Activated gamma-delta T cell treated with anti-CD3 and anti-CD28 coated beads, Interleukin-2, amount 50 U/mL, for 16 hours (primary cell): ENCODE data around the gene PAFAH1B1.

Experiments
- DNase-seq: peaks from one replicate; pipeline ENCODE4 v3.0.0-alpha.2; 2020; ENCODE audit warnings: low read depth

Gene PAFAH1B1

DNA sequence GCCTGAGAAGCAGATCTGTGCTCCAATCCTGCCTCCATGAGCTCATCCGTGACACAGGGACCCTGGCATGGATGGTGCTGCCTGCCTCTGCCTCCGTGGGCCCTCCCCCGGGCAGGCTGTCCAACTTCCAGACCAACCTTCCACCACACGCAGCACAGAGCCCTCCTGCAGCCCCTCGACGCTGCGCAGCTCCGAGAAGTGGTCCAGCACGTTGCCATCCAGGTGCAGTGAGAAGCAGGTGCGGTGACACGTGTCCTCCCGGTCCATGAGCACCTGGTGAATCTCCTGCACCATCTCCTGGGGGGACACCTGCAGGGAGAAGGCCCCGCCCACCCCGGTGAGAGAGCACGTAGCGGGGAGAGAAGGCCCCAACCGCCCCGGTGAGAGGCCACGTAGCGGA lies 109.7 kb downstream of the PAFAH1B1 start:
- DNase-seq, result no peak

DNA sequence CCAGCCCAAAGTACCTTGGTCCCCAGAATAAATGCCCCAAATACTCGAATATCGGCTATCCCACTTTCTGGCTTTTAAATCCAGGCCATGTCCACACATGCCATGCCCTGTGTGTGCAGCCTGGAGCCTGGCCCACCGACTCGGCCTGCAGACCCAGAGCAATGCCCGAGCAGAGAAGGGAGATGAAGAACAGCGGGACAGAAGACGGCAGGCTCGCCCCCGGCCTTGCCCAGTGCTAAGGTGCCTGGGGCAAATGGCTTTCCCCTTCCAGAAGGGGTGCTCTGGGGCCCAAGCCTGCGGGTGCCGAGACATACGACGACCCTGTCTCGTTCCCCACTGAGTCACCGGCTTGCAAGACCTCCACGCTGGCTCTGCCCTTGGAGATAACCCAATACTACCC lies 110.2 kb downstream of the PAFAH1B1 start:
- no peak for DNase-seq

DNA sequence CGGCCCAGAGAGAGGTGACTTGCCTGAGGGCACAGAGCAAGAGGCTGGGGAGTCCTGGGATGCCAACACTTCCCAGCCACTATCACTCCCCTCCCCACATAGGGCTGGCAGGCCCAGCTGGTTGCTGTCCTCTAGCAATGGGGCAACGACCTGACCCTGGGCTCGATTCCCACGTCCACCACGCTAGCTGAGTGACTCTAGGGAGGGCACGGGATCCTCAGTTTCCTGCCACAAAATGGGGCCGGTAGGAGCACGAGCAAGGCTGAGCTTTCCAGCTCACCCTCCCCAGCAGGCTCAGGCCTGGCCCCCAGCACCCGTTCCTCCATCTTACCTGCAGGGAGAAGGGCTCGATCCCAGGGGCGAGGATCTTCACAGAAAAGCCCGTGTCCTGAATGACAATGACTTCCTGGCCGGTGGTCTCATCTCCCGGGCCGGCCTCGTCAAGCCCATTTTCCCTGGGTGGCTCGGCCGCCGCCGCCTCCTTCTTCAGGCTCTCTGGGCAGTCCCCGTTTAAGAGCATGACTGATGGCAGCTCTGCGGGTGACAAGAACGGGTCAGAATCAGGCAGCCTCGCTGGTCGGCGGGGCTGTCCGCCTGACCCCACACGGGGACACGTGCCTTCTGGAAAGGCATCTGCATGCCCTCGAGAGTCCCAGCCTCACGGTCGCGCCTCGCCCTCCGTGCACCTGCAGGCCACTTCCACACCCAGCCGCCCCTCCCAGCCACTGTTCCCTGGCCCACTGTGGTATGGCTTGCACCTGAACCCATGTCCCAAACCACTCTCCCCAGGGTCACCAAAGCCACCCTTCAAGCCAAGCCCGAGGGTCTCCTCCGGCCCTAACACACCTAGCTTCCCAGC lies 110.8 kb downstream of the PAFAH1B1 start:
- no peak for DNase-seq

DNA sequence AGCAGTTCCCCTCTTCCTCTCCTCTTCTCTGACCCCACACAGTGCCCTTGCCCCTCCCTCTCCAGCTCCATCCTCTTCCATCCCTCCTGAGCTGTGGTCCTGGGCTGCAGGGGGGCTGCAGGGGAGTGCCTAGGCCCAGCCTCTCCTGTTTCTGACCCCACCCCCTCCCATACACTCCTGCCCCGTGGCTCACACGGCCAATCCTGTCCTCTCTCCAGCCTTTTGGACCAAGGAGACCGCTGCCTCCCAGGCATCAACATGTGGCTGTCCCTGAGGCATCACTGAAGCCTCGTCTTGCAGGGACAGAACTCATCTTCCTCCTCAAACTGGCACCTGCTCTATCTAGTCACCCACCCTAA lies 111.4 kb downstream of the PAFAH1B1 start:
- no peak for DNase-seq

DNA sequence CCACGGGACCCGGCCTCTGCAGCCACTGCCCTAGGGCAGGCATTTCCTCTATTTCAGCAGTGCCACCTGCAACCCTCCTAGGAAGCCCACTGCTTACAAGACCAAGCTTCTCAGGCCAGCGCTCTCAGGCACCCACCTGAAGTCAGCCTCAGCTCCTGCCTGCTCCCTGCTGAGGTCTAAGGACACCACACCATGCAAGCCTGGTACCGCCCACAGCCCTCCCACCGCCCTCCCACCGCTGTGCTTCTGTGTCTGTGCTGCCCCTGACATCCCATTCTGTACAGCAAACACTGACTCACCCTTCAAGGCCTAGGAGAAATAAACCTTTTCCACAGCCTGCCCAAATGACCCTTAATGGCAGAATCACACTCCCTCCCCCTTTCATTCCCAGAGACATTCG lies 111.8 kb downstream of the PAFAH1B1 start:
- DNase-seq, result no peak

DNA sequence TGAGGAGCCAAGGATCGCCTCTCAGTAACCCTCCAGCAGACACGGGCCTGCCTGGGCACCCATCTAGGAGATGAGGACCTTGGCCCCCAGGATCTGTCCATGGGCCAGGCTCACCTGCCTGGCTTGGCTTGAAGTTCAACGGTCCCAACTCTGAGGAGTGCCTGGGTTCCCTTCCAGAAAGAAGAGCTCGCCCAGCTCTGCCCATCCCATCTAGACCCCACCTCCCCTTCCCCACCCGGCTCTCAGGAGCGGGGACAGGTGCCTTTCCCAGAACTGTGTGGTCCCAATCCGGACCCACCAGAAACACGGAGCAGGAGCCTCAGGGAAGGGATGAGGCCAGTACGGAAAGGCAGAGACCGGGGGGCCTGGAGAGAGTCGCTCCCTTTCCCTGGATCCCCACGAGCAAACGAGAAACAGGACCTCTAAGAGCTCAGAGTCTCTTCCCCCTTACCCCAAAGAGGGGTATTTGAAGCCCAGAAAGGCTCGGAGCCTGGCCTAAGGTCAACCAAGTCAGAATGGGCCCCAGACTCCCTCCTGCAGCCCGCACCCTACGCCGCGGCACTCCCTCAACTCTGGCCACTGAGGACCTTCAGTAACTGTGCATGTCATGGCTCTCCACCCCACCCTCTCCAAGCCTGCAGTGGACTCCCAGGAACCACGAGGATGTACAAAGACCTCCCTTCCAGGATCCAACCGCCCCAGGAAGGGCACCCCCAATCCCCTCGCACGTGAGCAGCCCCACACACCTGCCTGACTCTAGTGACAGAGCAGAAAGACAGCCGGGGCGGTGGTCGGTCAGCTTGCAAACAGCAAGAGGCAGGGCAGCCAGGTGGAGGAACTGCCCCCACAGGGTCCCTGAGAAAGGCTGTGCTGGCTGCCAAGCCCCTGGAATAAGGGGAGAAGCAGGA lies 112.7 kb downstream of the PAFAH1B1 start:
- DNase-seq, result no peak

DNA sequence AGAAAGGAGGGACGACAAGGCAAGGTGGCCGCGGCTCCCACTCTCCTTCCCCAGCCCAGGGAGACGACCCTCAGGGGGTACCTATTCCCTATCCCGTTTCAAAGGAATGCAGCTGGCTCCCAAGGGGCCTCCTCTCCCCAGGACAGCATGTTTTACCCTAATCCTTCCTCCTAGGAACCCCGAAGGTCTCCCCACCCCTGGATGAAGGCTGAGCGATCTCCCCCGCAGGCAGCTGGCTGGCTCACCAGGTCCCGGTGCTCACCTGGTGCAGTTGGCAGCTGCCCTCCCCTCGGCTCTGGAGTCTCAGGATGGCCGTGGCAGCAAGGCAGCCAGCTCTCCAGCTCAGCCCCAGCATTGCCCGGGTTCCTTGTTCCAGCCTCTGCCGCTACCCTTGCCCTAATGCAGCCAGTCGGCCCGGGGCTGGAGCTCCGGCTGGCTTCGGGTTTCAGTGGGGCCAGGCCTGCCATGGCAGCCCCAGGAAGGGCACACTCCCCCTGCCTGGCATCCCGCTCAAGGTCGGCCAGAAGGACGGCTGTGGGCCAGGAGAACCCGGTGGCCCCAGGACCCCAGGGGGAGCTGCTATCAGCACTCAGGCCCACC lies 113.6 kb downstream of the PAFAH1B1 start:
- no peak for DNase-seq

DNA sequence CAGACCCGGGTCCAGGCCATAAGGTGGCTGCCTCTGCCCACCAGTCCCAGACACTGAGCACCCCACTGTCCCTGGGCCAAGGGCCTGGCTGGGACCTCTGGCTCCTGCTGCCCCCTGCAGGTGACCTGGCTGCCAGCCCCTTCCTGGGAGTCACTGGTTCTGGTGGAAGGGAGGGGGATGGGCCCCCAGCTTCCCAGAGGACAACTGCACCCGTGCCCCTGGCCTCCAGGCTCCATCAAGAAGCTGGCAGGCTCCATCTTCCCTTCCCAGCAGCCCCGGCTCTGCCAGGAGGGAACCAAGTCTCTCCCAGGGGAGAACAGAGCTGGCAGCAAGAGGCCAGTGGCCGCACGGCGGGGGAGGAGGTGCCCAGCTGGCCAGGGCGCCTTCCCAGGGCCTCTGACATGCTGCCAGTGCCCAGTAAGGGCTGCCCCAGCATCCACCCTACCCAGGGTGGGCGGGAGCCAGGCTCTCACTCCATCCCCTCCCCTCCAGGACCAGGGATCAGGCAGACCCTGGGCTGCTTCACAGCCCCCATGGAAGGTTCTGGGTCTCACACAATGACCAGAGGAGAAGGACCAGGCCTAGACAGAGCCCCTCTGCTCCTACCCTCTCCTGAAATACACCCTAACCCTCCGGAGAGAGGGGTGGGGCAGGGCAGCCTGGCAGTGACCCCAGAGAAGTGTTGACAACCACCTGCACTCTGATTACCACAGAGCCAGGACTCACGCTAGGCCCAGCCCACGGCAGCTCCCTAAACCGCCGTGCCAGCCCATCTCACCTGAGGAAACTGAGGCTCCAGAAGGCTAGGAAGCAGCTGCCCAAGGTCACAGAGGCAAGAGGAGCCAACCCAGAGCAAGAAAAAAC lies 114.5 kb downstream of the PAFAH1B1 start:
- DNase-seq, result no peak

DNA sequence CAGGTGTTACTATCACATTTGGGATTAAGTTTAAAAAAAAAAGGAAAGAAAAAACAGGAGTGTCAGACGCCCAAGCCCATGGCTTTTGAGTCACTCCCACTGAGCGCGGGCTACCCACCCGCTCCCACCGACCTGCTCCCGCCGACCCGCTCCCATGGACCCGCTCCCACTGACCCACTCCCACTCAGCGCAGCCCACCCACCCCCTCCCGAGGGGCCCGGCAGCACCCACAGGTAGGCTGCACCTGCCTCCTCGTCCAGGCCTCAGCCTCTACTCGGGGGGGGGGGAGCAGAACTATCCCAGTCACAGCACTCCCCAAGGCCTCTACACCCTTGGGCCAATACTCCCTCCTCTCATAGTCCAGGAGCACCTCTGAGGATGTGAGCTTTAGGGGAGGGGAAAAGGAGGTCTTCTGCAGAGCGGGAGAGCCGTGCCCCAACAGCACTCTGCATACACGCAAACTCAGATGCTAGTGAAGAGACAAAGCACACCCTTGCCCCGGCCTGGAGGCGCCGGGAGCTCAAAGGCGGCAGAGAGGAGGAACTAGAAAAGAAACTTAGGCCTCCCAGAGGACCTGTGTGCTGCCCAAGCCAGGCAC lies 115.2 kb downstream of the PAFAH1B1 start:
- DNase-seq, result no peak

DNA sequence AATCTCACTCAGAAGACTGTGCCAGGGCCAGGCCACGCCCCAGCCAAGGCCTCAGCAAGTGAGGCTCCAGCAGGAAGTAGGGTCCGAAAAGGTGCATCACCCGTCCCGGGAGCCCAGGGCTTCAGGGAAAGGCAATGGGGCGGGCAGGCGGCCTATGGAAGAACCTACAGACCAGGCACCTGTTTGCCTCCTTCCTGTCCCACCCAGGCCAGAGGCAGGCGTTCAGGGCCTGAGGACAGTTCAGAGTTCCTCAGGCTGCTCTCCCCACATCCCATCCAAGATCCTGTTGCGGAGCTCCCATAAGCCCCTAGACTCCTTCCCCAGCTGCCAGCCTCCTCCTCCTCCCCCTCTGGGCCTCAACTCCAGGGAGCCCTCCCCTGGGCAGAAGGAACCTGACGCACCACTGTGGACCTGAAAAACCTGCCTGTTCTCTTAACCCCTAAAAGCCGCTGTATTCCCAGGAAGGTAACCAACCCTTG lies 115.8 kb downstream of the PAFAH1B1 start:
- DNase-seq, result no peak

DNA sequence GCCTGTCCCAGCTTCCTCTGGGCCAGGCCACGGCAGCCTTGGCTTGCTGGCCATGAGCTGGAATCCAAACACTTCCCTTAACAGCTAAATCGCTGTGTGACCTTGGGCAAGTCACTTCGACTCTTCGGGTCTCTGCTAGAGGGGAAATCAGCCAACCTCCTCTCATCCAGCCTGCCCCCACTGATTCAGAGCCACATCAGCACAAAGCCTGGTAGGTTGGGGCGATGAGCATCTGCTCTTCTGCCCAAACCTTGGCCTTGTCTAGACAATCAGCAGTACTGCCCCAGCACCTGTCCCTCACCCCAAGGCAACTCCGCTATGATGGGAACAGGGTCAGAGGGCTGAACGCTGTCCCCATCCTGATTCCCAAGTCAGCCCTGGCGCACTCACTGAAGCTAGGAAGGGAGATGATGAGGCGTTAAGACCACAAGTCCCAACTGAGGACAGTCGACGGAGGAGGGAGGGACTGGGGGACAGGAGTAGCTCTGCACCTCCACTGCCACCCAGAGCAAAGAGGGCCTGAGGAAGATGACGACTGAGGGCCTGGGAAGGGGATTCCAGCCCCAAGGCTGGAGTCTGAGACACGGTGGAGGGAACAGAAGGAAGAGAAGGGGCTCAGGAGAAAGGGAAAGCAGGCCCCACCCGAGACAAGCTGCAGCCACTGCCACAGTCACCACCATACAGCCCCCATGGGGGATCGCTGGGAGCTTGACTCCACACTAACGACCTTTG lies 116.8 kb downstream of the PAFAH1B1 start:
- no peak for DNase-seq

DNA sequence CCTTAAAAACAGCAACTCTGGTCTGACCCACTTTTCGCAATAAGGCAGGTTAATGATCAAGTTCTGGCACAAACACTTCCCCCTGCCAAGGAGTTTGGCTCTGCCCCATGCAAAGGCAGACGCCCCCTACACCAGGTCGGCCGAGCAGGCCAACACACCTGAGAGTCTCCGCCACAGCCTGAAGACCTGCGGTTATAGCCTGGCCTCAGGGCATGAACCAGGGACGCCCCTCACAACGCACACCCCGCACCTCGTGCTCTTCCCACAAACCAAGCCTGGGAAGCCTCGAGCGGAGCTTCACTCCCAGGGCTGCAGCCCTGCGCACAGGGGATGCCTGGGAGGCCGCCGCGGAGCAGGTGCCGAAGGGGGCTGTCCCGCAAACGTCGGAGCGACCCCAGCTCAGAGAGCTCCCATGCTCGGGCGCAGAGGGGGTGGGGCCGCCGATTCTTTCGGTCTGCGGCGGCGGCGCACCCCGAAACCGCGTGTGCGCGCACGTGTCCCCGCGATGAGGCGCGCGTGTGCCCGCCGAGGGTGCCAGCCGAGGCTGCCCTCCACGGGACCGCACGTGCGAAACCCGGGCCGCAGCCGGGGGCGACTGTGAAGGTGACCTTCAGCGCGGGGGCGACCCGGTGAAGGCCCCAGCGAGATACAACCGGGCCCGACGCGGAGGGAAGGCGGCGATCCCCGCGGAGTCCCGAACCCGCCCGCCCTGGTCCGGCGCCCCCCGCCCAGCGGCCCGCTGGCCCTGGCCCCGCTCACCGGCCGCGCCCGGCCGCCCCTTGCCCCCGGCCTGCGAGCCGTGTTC lies 117.6 kb downstream of the PAFAH1B1 start:
- DNase-seq, result peak; percentile 13

DNA sequence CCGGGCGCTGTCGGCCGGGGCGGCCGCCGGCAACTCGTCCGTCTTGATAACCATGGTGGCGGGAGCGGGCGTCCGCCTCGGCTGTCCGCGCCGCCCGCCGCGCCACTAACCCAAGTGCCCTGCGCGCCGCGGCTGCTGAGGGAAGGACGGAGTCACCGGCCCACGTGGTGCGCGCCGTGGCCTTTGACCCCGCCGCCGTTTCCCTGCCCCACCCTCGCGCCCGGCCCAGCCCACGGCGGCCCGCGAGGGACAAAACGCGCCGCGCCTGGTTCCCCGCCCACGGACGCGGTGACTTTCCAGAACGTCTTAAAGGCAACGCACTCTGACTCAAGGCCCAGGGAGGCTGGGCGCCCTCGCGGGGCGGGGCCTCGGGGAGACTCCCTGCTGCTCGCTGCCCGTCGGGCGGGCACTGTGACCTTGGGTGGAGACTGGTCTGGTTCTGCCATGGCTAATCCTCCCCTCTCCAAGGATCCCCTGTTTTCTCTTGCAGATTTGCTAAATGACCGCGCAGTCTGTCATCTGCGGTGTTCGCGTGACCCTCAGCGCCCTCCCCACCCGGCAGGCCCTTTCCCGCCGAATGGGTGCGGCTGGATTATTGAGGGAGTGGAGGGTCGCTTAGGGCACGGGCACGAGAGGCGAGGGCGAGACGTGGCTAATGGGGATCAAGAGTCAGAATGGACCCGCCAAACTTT lies 118.3 kb downstream of the PAFAH1B1 start, which contains the start of gene CLUH:
CLUH (minus strand) TSS at position 157 of the 692 bp plus-strand sequence; CDS start at position 54, 103 bp downstream.
- peak; percentile 95 for DNase-seq

DNA sequence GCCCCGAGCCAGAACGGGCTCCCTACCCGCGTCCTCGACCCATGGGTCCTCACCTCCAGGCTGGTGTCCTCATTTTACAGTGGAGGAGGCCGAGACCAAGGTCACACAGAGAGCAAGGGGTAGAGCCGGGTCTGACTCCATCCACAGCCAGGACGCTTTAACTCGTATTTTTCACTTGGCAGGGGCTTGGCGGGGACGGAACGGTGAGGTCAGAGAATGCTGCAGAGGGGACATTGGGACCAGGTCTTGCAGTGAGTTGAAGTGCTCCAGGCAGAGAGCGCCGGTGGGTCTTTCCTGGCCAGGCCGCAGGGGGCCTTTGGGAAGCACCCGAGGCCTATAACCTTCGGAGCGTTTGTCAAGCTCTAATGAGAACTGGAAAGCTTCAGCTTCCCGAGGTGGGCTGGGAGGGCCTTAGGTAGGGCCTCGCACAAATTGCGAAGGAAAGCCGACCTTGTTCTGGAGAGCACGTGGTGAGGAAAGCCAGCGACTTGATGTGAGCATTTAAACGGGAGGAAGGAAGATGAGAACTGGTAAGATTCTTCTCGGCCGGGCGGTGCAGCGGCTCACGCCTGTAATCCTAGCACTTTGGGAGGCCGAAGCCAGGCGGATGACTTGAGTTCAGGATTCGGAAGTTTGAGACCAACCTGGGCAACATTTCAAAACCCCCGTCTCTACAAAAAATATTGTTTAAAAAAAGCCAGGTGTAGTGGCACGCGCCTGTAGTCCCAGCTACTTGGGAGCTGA lies 119.0 kb downstream of the PAFAH1B1 start:
- no peak for DNase-seq

DNA sequence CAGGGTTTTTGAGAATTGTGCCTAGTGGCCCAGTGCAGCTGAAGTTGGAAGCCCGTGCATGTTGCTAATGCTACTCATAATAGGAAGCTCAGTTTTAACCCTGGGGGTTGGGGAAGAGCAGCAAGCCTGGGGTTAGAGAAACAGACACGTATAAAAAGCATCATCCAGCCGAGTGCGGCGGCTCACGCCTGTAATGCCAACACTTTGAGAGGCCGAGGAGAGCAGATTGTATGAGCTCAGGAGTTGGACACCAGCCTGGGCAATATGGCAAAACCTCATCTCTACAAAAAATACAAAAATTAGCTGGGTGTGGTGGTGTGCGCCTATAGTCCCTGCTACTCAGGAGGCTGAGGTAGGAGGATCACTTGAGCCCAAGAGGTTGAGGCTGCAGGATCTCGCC lies 120.4 kb downstream of the PAFAH1B1 start:
- DNase-seq, result no peak

DNA sequence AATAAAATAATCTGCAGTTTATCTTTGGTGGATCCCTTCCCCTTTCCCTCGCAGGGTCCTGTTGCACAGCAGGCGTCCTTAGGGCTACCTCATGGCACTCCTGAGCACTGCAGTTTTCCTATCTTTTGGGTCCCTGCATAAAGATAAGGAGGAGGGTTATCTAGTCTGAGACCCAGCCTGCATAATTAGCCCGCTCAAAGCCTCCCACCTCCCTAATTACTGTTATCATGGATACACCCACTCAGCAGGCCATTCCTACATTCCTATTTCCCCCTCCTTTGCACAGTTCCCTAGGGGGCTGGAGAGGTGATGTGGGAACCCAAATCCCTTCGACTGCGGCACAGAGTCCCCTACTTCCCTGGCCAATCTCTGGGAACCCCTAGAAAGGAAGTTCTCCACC lies 123.2 kb downstream of the PAFAH1B1 start:
- DNase-seq, result no peak

DNA sequence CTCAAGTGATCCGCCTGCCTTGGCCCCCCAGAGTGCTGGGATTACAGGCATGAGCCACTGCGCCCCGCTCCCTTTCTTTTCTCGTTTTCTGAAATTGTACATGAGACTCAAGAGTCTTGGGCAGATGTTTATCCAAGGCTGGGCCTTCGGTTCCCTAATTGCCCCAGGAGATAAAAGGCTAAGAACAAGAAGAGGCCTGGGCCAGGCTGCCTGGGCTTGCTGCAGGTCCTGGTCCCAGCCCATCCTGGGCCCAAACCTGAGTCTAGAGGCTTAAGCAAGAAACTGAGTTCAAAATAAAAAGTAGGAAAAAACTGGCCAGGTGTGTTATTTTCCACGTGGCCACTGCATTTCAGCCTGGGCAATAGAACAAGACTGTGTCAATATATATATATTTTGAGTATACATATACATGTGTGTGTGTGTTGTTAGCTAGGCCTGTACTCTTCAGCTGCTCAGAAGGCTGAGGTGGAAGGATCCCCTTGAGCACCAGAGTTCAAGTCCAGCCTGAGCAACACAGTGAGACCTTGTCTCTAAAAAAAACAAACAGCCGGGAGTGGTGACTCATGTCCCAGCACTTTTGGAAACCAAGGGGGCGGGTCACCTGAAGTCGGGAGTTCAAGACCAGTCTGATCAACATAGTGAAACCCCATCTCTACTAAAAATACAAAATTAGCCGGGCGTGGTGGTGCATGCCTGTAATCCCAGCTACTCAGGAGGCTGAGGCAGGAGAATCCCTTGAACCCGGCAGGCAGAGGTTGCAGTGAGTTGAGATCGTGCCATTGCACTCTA lies 124.9 kb downstream of the PAFAH1B1 start:
- no peak for DNase-seq
